ENCODE measurements around the gene ACSS3. TPM values are rescaled to one million over a fixed set of nuclear protein-coding genes. Genes with fewer than 3 reads are reported as not detected.

ACSS3 gene
- total RNA-seq (2022; extraction: Qiagen RNA extraction; ENCODE audit: low read depth), result 0.01 TPM in 1 of 5 replicates, not detected in the others

GRCh38 chr12:81077686-81078441 lies at the start of gene ACSS3:
ACSS3 (plus strand) TSS chr12:81078079; CDS start chr12:81078121, 42 bp downstream.

Other genes starting within 250 kb of the ACSS3 start
- gene LIN7A, start 140.1 kb upstream of the ACSS3 start, total RNA-seq (2022; extraction: Qiagen RNA extraction; ENCODE audit: low read depth), result 0.33 to 0.55 TPM (median 0.43 TPM) in 5 replicates